ENCODE data around the gene ADAM22.

- no peak for TF ChIP-seq CTCF (IDR thresholded peaks at IDR 0.05)
- TF ChIP-seq POLR2A (IDR thresholded peaks at IDR 0.05) = no peak
Observed at GRCh38 chr7:87944547-87944946, 10.5 kb downstream of the ADAM22 start.
